Measurements from ENCODE around the gene ROBO2.

- TF ChIP-seq, protein P1, sequence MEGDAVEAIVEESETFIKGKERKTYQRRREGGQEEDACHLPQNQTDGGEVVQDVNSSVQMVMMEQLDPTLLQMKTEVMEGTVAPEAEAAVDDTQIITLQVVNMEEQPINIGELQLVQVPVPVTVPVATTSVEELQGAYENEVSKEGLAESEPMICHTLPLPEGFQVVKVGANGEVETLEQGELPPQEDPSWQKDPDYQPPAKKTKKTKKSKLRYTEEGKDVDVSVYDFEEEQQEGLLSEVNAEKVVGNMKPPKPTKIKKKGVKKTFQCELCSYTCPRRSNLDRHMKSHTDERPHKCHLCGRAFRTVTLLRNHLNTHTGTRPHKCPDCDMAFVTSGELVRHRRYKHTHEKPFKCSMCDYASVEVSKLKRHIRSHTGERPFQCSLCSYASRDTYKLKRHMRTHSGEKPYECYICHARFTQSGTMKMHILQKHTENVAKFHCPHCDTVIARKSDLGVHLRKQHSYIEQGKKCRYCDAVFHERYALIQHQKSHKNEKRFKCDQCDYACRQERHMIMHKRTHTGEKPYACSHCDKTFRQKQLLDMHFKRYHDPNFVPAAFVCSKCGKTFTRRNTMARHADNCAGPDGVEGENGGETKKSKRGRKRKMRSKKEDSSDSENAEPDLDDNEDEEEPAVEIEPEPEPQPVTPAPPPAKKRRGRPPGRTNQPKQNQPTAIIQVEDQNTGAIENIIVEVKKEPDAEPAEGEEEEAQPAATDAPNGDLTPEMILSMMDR (IDR thresholded peaks at IDR 0.05): no peak
- TF ChIP-seq POLR2A (IDR thresholded peaks at IDR 0.05): no peak
- no peak for TF ChIP-seq POLR2AphosphoS5 (IDR thresholded peaks at IDR 0.05; ENCODE audit: insufficient read depth in 1 of 2, low read depth in 1 of 2)
Observed at GRCh38 chr3:77468626-77469020, 428.7 kb downstream of the ROBO2 start.

Measured in vagina (tissue), 2 donors.